Limb (tissue), 2 donors: ENCODE measurements around the gene KIF25.
A peak's percentile ranks its signal among the peaks of the same experiment; 100 is the strongest.

ENCODE experiments used
- DNase-seq, 2 donors: peaks; one replicate each; pipeline ENCODE4 v3.0.0-alpha.2; 2016; ENCODE audit errors: extremely low spot score in 2 of 2

KIF25 gene

DNA sequence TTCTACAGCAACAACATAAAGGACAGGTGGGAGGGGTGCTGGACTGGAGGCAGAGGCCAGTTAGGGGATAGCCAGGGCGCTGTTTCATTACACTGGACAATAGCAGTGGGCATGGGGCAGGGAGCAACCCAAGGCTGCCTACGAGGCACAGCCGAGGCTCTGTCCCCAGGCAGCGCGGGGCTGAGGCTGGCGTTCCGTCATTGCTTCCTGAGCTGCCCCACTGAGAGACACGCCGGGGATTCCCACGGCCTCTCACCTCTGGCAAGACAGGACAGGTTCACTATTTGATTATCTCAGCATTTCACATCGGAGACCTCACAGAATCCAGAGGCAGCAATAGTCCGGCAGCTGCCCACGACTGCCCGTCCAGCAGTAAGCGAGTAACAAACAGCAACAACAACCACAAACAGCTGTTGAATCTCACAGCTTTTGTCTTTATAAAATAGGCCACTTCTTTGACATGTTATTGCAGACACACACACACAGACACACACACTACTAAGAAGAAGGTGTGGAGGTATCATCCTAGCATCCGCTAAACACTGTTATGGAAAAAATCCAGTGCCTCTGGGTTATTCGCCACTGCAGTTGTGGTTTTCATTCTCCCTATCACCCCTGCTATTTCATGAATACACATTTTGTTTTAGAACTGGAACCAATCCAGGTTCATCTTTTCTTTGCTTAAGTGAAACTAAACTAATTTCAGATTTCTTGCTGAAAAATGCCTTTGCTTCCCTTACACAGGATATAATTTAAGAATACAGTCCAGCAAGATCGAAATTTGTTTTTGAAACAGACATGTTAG is 19.5 kb downstream of the KIF25 start:
- peak in 1 of 2 donors; percentile 4 for DNase-seq

DNA sequence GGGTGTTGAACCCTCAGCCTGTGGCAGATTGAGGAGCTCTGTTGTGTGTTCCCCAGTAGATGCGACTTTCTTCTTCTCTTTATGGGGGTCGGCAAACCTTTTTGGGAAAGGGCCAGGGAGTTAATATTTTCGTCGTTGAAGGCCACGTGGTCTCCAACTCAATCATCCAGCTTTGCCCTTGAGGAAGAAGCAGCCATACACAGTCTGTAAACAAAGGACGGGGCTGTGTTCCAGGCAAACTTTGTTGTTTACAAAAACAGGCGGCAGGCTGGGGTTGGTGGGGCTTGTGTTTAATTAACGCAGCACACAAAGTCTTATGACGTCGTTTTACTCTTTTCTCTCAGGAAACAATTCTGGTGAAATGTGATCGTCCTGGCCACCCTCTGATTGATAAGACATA is 20.2 kb downstream of the KIF25 start:
- DNase-seq, result no peak

DNA sequence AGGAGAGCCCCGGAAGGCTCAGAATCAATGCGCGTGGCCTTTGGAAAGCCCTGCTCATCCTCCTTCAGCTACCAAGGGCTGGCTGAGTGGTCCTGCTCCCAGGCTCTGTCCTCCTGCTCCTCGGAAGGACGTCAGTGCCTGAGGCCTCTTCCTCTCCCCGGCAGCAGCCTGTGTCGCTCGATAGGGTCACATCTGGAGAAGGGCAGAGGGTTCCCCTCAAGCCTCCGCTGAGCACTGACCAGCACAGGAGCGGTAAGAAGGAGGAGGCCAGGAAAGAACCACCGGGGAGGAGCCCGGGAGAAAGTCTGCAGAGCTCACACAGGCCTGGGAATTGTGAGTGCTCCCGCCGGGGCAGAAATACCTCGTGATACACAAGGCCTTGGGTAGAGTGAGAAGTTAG is 21.2 kb downstream of the KIF25 start:
- DNase-seq, result no peak

DNA sequence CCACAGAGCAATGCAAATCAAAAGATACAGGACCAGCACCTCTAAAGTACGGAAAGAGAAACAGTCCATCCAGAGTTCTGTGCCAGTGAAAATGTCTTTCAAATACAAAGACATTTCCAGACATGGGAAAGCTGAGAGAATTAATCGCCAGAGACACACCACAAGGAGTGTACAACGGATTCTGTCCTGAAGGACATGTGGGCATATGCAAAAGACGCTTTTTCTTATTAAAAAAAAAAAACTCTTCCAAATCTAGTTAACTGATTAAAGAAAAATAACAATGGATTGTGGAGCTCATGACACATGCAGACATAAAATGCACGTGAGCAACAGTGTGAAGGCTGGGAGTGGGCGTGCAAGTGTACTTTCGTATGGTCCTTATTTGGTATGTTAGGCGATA is 22.8 kb downstream of the KIF25 start:
- DNase-seq, result no peak

DNA sequence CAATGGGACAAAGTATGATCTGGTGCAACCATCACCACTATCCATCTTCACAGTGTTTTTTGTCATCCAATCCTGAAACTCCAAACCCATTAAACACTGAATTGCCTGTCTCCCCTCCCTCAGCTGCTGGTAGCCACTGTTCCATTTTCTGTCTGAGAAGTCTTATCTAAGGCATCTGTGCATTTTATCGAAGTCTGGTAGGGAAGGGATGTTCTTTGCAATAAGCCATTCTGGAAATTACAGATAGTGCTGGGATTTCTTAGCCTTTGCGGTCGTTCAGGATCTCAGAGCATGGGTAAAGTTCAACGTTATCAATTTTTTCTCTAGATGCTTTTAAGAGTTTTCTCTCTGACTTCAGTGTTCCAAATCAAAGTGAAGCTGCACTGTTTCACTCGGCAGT is 24.1 kb downstream of the KIF25 start:
- DNase-seq, result no peak

DNA sequence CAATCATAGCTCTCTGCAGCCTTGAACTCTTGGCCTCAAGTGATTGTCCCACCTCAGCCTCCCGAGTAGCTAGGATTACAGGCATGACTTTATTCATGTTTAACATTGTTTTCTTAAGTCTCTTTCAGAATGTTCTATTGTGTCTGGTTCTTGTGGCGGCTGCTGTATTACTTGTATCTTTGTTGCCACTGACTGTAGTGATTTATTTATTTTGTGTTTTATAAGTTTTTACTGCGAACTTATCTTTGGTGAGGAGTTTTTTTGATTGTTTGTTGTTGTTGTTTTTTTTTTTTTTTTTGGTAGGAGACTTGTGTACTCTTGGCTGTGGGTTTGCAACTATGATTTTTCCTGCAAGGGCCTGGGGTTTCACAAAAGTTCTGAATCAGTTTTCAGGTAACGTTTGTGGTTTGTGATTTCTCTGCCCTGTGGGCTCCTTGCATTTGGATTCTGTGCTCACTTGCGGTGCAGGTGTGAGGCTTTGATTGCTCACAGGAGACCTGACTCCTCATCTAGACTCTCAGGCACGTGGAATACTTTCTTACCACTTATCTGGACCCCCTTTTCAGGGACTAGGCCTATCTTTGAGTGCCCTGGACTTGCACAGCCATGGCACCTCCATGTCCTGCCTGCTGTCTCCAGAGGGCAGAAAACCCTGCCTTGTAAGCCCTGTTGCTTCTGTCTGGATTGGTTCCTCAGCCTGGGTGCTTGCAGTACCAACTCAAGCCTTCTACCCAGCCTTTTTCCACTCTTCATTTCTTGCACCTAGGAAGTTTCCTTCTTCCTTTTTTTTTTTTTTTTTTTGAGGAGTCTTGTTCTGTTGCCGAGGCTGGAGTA is 25.2 kb downstream of the KIF25 start:
- no peak for DNase-seq

DNA sequence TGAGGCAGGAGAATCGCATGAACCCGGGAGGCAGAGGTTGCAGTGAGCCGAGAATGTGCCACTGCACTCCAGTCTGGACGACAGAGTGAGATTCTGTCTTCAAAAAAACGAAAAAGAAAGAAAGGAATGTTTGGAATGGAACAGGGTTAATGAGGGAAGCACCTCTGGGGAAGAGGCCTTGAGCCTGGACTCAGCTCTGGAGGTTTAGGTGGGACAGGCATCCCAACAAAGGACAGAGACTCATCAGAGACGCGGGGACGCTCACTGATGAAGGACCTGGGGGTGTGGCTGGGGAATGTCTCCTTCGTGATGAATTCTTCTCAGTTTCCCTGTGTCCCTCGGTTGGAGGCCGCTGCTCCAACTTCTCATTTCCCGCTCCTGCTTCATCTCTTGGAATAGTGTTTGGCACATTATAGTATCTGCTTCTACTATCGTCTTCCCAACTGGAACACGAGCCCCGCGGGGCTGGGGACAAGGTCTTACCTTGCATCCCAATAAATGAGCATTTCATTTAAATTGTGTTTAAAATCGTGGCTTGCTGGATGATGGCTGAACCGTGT is 27.6 kb downstream of the KIF25 start:
- no peak for DNase-seq

DNA sequence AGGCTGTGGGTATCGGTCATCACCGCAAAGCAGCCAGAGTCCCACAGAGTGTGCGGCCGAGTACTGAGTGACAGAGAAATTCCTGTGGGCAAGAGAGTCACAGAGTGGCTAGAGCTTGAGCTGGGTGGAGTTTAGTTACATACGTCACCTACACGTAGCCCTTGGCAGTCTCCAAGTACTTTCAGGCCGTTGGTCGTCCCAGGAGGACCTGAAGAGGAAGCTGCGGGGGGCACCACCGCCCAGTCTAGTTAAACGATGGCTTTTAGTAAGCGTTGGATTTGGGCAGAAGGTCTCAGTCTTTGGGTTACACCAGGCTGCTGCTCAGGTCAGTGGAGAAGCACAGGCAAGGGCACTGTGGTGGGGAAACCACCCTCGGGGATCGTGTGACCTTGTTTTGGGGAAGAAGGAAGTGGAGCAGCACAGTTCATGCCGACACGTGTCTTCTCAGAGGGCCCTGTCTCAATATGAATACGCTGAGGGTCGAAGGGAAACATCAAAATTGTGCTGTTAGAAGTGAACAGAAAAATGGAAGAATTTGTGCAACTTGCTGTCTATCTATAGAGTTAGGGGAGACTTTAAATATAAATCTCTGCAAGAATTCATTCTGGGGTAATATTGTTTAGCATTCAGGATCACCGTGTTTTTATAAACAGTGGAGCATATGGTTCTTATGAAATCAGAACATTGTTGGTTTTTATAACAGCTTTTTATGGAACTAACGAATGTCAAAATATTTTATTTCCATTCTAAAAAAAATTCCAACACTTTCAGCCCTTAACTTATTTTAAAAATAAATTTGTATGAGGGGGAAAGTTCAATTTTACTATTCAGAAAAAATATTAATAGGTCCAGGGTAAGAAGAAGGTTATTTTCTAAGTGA is 28.6 kb downstream of the KIF25 start:
- DNase-seq, result no peak

DNA sequence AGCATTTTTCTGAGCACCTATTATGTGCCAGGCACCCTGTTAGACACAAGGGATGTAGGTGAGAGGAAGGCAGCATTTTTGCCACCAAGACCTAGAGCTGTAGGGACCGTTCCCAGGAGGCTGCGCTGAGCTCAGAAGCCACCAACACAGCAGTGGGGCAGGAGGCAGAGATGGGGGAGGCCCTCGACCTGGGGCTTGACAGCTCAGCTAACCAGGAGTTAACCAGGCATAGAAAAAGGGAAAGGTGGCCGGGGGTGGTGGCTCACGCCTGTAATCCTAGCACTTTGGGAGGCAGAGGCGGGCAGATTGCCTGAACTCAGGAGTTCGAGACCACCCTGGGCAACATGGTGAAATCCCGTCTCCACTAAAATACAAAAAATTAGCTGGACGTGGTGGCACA is 29.5 kb downstream of the KIF25 start:
- no peak for DNase-seq

DNA sequence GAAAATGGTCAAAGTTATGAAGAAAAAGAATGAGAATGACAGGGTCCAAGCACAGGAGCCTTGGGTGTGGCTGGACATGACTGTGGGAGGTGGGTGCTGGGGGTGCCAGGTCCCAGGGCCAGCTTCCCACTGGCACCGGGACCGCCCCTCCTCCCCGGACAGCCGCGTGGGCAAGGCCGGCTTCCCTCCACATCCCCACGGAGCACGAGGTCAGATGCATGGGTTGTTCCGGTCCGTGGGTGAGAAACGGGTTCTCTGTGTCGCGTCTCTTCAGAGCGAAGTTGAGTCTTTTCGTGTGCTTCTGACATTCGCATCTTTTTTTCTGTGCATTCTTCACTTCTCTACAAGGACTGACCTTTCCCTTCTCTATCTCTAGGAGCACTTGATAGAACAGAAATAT is 30.1 kb downstream of the KIF25 start:
- no peak for DNase-seq

DNA sequence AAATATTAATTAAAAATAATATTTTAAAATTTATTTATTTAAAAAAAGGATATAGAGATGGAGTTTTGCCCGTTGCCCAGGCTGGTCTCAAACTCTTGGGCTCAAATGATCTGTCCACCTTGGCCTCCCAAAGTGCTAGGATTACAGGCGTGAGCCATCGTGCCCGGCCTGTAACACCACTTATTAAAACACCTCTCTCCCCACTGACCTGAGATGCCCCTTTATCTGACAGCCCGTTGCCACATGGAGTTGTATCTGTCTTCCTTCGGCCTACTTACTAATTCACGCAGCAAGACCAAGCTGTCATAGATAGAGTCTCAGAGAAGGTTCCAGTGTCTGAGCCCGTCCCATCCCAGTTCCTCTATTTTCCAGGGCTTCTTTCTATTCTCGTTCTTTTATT is 30.7 kb downstream of the KIF25 start:
- no peak for DNase-seq

DNA sequence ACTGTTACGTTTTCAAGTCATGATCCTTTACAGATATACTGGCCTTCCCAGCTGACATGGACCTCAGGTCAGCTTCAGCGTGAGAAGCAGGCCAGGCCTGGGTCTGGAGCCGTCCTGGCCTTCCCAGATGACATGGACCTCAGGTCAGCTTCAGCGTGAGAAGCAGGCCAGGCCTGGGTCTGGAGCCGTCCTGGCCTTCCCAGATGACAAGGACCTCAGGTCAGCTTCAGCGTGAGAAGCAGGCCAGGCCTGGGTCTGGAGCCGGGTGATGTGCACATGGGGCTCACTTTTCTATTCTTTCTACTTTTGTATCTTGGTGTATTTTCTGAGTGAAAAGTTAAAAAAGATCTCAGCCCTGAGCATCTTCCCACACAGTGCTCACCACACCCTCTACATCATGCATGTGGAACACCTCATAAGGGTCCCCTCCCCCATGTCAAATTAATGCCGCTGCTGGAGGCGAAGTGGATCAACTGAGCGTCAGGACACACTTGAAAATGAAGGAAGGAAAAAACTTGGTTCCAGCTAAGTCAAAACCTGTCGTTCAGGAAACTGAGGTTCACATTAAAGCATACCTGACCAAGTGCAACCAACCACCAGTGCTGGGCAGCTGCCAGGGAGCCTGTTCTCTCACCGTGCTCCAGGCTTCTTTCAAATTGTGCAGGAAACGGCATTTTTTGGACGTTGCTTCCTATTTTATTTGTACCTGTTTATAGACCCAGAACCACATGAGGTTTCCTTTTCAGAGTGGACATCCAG is 32.2 kb downstream of the KIF25 start:
- no peak for DNase-seq

DNA sequence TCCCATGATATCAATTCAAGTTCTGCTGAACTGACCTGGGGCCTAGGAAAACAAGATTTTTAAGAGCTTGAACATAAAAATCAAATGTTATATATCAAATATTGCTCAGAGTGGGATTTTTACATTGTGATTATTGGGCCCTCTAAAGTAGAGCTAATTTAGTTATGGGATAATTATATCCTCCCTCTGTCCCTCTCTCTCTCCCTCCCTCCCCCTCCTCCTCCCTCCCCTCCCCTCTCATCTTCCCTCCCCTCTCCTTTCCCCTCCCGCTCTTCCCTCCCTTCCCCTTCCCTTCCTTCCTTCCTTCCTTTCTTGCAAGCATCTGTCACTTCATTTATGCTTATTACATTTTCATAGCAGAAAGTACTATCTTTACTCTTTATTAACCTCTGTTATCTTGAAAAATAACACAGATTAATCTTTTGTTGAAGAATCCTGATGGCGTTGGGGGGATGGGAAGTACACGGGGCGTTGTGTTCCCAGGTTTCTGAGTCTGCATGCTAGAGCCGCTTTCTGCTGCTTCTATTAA is 32.8 kb downstream of the KIF25 start:
- no peak for DNase-seq

DNA sequence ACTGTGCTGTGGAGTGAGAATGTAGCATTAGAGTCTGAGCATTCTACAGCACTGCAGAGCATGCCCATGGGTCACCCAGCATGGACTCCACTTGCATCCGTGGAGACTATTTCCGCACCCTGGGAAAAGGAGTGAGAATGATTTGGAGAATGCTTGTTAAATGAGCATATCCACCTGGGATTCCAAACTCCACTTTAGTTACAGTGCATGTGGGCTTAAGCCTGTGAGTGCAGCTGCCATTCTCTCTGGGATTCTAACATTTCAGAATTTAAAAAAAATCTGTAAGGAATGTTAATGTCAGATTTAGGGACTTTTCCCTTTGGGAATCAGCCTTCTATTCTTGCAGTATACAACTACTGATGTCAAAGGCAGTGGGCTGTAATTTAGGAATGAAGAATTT is 33.4 kb downstream of the KIF25 start:
- DNase-seq, result no peak

DNA sequence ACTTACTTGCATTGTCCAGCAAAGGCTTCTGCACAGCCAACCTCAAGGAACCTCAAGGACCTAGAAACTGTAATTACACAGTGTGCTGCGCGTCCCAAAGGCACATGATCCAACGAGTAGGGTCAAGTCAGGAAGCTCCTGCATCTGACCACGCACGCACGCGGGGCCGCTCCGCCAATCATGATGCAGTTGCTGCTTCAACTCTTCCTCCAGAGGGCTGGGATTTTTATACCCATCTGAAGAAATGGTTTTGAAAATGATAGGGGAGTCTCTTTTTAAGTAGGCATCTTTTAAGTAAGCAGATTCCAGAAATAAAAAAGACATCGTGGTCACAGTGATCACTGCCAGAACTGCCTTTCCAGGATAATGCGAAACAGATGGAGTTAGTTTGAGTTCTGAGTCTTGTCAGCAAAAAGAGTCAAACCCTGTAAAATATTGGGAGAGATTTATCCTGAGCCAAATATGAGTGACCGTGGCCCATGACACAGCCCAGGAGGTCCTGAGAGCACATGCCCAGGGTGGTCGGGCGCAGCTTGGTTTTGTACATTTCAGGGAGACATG is 34.0 kb downstream of the KIF25 start:
- peak in 1 of 2 donors; percentile 79 for DNase-seq

DNA sequence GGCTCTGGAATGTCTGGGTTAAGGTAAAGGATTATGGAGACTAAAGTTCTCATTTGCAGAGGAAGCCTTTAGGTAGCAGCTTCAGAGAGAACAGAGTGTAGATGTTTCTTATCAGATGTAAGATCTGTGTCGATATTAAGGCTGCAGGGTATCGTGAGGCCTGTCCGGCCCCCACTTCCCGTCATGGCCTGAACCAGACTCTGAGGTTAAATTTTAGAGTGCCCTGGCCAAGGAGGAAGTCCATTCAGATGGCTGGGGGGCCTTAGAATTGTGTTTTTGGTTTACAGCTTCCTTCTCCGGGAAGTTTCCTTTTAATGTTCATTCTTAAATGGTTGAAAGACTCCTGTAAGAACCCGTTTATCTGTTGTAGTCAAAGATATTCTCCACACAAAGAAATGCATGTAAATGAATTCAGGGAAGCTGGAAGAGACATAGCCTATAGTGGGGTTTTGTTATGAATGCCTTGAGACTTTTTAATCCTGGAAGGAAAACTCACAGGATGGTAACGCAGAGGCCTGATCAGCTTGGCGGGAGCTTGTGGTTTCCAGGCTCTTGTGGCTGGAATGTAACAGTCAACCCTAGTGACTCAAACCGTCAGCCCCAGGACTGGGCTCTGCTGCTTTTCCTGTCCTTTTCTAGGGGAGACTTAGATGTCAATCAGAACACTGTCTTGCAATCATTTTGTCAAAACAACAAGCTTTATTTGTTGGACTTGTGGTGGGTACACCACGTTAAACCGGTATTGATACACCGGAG is 34.7 kb downstream of the KIF25 start:
- DNase-seq, result no peak

DNA sequence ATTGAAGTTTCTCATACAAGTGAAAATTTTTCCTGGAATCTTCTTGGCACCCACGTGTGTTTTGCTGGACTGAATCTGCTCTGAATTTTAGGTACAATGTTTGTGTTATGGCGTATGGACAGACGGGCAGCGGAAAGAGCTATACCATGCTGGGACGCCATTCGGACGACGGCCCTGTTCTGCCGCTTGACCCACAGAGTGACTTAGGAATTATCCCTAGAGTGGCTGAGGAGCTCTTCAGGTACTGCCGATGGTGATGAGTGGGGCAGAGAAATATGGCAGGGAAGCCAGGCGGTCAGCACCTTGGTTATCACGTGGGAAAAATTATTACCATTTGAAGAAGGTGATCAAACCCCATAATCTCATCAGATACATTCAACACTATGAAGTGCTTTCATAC is 36.3 kb downstream of the KIF25 start:
- no peak for DNase-seq

DNA sequence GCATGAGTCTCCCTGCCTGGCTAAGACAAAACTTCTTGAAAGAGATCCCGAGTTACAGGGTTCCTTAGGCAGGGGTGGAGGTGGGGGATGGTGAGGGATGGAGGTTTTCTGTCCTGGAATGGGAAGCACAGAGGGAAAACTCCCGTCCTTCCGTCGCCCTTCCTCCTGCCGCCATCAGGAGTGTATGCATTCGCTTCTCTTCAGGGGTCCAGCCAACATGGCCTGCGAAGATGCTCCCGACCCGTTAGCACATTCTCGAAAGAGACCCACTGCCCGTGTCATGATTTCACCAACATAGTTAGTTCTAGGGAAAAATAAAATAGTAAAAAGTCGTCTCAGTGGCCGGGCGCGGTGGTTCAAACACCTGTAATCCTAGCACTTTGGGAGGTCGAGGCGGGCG is 37.1 kb downstream of the KIF25 start:
- no peak for DNase-seq

DNA sequence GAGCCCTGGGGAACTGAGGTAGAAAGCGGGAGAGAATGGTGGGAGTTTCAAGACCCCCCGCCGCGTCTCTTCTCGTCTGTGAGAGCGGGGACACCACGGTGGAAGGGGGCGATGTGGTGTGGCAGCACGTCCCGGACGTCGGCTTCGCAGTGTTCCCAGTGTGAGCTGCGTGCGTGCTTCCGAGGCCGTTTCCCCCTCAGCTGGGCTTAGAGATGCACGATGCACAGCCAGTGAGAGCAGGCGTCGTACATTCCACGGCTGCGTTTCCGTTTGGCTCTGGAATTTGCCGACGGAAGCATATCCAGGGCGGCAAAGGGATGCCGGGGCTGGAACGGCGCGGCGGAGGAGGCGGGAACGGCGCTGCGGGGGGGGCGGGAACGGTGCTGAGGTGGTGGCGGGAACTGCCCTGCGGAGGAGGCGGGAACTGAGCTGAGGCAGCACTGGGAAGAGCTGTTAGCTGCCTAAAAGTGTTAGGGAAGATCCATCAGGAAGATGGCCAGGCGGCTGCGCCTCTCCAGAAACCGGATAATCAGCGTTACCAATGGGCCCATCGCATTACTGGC is 37.7 kb downstream of the KIF25 start:
- peak; percentile 66 to 74 for DNase-seq
